SK-N-MC (cell line): ENCODE data around the gene JUNB.
"Not testable (repeated sequence)": the region's sequence is repeated elsewhere in the genome, so short reads cannot be mapped to it uniquely, and the experiment has no call there.

ENCODE experiments used
- DNase-seq: peaks from one replicate; pipeline ENCODE4 v3.0.0-alpha.2; 2011; ENCODE audit warnings: low read depth, low spot score
- H3K27ac ChIP-seq: fragments of 200-600 bp; sonication (generic); 2 replicates; pipeline ENCODE4 v1.5.1; 2016; ENCODE audit warnings: mixed run types
- H3K36me3 ChIP-seq: fragments of 200-600 bp; sonication (generic); 2 replicates; pipeline ENCODE4 v1.6.1; 2017; ENCODE audit warnings: antibody characterized with exemption, low read length, mixed read lengths; ENCODE audit not compliant: insufficient read depth
- H3K4me3 ChIP-seq: fragments of 200-600 bp; sonication (generic); 2 replicates; pipeline ENCODE4 v1.5.1; 2016
- H3K9ac ChIP-seq: fragments of 200-600 bp; sonication (generic); 2 replicates; pipeline ENCODE4 v1.8.0; 2017; ENCODE audit warnings: mixed run types, mixed read lengths; ENCODE audit not compliant: insufficient read length
- H3K9me3 ChIP-seq: fragments of 200-600 bp; sonication (generic); 2 replicates; pipeline ENCODE4 v1.6.1; 2017; ENCODE audit warnings: low read depth, mild to moderate bottlenecking, antibody characterized with exemption, low read length, moderate library complexity, mixed read lengths
- EZH2 ChIP-seq: fragments of 200-600 bp; sonication (generic); IDR thresholded peaks from one replicate; pipeline ENCODE4 v1.6.1; 2017; ENCODE audit warnings: antibody characterized with exemption
- FOXP2 ChIP-seq: optimal IDR thresholded peaks from 2 replicates; pipeline ENCODE3; 2011; ENCODE audit warnings: mild to moderate bottlenecking, moderate library complexity; ENCODE audit not compliant: insufficient read depth; ENCODE audit errors: extremely low read length, control extremely low read depth
- POLR2AphosphoS5 ChIP-seq: IDR thresholded peaks from 2 replicates; pipeline ENCODE4 v1.6.1; 2012; ENCODE audit warnings: mild to moderate bottlenecking, low read depth, low read length, borderline replicate concordance

Gene JUNB

GRCh38 chr19:12796146-12797071 lies 5.1 kb downstream of the JUNB start:
- H3K36me3 ChIP-seq, result peaks cover 16% of the 10 kb centered on the region
- no peak for DNase-seq
- no peaks in the 10 kb centered on the region for H3K9me3 ChIP-seq
- no peak overlapping the region for H3K27ac ChIP-seq
- H3K4me3 ChIP-seq, result peak overlapping the region; percentile 40; the same call in 1 of the 2 replicates
- H3K9ac ChIP-seq, result no peak overlapping the region
- peak; percentile 45; the same call in 1 of the 2 replicates for TF ChIP-seq POLR2AphosphoS5
- TF ChIP-seq EZH2, result no peak
- peak; percentile 5 for TF ChIP-seq FOXP2

GRCh38 chr19:12797141-12797587 lies 5.9 kb downstream of the JUNB start:
- no peak overlapping the region for H3K27ac ChIP-seq
- TF ChIP-seq EZH2, result no peak
- TF ChIP-seq FOXP2, result no peak
- TF ChIP-seq POLR2AphosphoS5, result no peak
- H3K9ac ChIP-seq, result no peak overlapping the region
- H3K9me3 ChIP-seq, result no peaks in the 10 kb centered on the region
- peaks cover 16% of the 10 kb centered on the region for H3K36me3 ChIP-seq
- DNase-seq, result no peak
- no peak overlapping the region for H3K4me3 ChIP-seq

- not testable (repeated sequence) for H3K27ac ChIP-seq, H3K4me3 ChIP-seq, H3K9me3 ChIP-seq, H3K9ac ChIP-seq, DNase-seq
- H3K36me3 ChIP-seq, result peaks cover 16% of the 10 kb centered on the region
Observed at GRCh38 chr19:12797607-12798006, 6.3 kb downstream of the JUNB start.

- H3K36me3 ChIP-seq, result peaks cover 16% of the 10 kb centered on the region
- H3K9ac ChIP-seq, result no peak overlapping the region
- peak overlapping the region; percentile 97; the same call in 1 of the 2 replicates for H3K4me3 ChIP-seq
- DNase-seq, result no peak
- TF ChIP-seq EZH2 (no peak), POLR2AphosphoS5 (no peak), FOXP2 (no peak)
- no peak overlapping the region for H3K27ac ChIP-seq
- no peaks in the 10 kb centered on the region for H3K9me3 ChIP-seq
Observed at GRCh38 chr19:12799742-12800465, 8.6 kb downstream of the JUNB start.

GRCh38 chr19:12800466-12800770 lies 9.1 kb downstream of the JUNB start:
- Histone ChIP-seq H3K27ac (no peak overlapping the region), H3K9ac (peak overlapping the region; percentile 90), H3K4me3 (peak overlapping the region; percentile 97), H3K9me3 (no peaks in the 10 kb centered on the region), H3K36me3 (peaks cover 16% of the 10 kb centered on the region)
- no peak for DNase-seq
- TF ChIP-seq EZH2, result no peak
- TF ChIP-seq FOXP2, result no peak

GRCh38 chr19:12800923-12801465 lies 9.7 kb downstream of the JUNB start:
- H3K36me3 ChIP-seq, result peaks cover 16% of the 10 kb centered on the region
- DNase-seq, result no peak
- H3K9me3 ChIP-seq, result no peaks in the 10 kb centered on the region
- peak overlapping the region; percentile 53; the same call in 1 of the 2 replicates for H3K27ac ChIP-seq
- H3K9ac ChIP-seq, result peak overlapping the region; percentile 90
- TF ChIP-seq POLR2AphosphoS5, result no peak
- peak overlapping the region; percentile 97 for H3K4me3 ChIP-seq

- H3K9ac ChIP-seq, result peak within 1 kb of the TSS; percentile 90
- no peak for DNase-seq
- peaks cover 16% of the 10 kb centered on the region for H3K36me3 ChIP-seq
- TF ChIP-seq POLR2AphosphoS5 (peak; percentile 97), EZH2 (no peak)
- H3K4me3 ChIP-seq, result peak within 1 kb of the TSS; percentile 97
- H3K27ac ChIP-seq, result peak within 1 kb of the TSS; percentile 53; the same call in 1 of the 2 replicates
- no peaks in the 10 kb centered on the region for H3K9me3 ChIP-seq
Observed at GRCh38 chr19:12801466-12802266, 10.4 kb downstream of the JUNB start, which contains the start of the genes PRDX2 and THSD8. PRDX2 (minus strand) TSS chr19:12801800; CDS start chr19:12801261, 539 bp downstream. THSD8 (plus strand) TSS chr19:12802069; CDS start chr19:12802072, 3 bp downstream.
